ENCODE data around the gene EHF.

- TF ChIP-seq EZH2 (IDR thresholded peaks at IDR 0.05; ENCODE audit: borderline replicate concordance) (no peak), CTCF (IDR thresholded peaks at IDR 0.05; ENCODE audit: poor library complexity) (no peak)
Measured at GRCh38 chr11:34642873-34643272, 22.0 kb downstream of the EHF start.

All from hepatocyte (in vitro differentiated cells).